ENCODE measurements around the gene VPS26B.

- TF ChIP-seq CTCF (IDR thresholded peaks at IDR 0.05) = no peak
- TF ChIP-seq POLR2A (IDR thresholded peaks at IDR 0.05) = no peak
- TF ChIP-seq POLR2AphosphoS5 (IDR thresholded peaks at IDR 0.05; ENCODE audit: insufficient read depth in 1 of 2, low read depth in 1 of 2) = no peak
Measured at GRCh38 chr11:134235399-134235798, 10.9 kb downstream of the VPS26B start.
